ENCODE data around the gene SMIM20.

DNA sequence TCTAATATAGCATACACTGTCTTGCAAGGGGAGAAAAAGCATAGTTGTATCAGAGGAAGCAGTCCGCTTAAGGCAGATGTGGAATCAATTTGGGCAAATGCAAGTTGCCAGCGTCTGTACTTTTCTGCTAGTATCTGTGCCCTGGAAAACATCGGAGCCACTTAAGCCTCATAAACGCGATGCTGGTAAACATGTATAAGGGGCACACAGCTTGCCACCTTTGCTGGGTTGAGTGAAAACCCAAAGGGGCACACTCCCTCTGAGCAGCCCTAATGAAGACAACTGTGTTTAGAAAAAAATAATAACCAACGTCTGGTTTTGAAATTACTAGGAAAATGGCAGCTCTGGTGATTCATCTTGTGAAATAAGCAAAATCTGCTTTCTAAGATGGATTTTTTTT is 24.3 kb downstream of the SMIM20 start:
- TF ChIP-seq, protein P1, sequence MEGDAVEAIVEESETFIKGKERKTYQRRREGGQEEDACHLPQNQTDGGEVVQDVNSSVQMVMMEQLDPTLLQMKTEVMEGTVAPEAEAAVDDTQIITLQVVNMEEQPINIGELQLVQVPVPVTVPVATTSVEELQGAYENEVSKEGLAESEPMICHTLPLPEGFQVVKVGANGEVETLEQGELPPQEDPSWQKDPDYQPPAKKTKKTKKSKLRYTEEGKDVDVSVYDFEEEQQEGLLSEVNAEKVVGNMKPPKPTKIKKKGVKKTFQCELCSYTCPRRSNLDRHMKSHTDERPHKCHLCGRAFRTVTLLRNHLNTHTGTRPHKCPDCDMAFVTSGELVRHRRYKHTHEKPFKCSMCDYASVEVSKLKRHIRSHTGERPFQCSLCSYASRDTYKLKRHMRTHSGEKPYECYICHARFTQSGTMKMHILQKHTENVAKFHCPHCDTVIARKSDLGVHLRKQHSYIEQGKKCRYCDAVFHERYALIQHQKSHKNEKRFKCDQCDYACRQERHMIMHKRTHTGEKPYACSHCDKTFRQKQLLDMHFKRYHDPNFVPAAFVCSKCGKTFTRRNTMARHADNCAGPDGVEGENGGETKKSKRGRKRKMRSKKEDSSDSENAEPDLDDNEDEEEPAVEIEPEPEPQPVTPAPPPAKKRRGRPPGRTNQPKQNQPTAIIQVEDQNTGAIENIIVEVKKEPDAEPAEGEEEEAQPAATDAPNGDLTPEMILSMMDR (IDR thresholded peaks at IDR 0.05; ENCODE audit: borderline replicate concordance, extremely low read depth, low read length, poor library complexity, severe bottlenecking), result no peak
- TF ChIP-seq EZH2 (IDR thresholded peaks at IDR 0.05; ENCODE audit: borderline replicate concordance, low read depth, low read length, severe bottlenecking), result no peak
